ENCODE measurements around the gene EPHB2. TPM values are rescaled to one million over a fixed set of nuclear protein-coding genes. Genes with fewer than 3 reads are reported as not detected.

Gene EPHB2
- total RNA-seq, 1 experiment from 2014 or later = 18.5 TPM

DNA sequence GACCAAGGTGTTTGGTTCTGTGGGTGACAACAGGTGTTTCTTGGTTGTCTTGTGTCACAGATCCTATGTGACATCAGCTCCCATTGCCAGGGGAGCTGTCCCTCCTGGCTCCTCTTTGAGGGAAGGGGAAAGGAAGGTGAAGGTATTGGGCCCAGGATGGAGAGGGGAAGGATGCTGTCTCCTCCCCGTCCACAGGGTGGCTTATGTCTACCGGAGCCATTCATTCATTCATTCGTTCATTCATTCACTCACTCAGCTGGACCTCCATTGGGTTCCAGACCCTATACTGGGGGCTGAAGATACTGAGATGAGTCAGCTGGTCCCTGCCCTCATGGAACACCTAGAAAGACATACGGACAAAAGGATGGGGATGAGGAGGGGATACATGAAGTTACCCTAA, 38.9 kb downstream of the EPHB2 start:
- Mint-ChIP-seq H3K4me3 (no peak overlapping the region), H3K9me3 (no peaks in the 10 kb centered on the region), H3K4me1 (0 out of 2 replicates have a peak, but pooled peaks cover 4% of the 10 kb centered on the region), H3K27me3 (ENCODE audit: low read depth) (no peaks in the 10 kb centered on the region), H3K27ac (no peak overlapping the region), H3K36me3 (no peaks in the 10 kb centered on the region)
- no peak for TF ChIP-seq EMX1 (CRISPR knock-in tag; IDR thresholded peaks at IDR 0.05)
- DNase-seq (ENCODE audit: low spot score) (no peak), ATAC-seq (peak; percentile 29; the same call in 1 of the 2 replicates)
- ChIA-PET CTCF (interaction anchor here (1.0 to 3.6 kb wide), 4 partner anchors 18 to 113 kb away, joined by 4 to 24 read pairs (median 10); no protein-coding TSS in a partner anchor), POLR2A (no interaction called here)

- no peak overlapping the region for H3K27ac Mint-ChIP-seq
- ATAC-seq (no peak), DNase-seq (ENCODE audit: low spot score) (no peak)
- no peaks in the 10 kb centered on the region for H3K27me3 Mint-ChIP-seq (ENCODE audit: low read depth)
- TF ChIP-seq ATF3 (CRISPR knock-in tag; conservative IDR thresholded peaks at IDR 0.05) = no peak
- ChIA-PET POLR2A (no interaction called here), CTCF (interaction anchor here (0.8 to 3.6 kb wide), 5 partner anchors 19 to 112 kb away, joined by 3 to 24 read pairs (median 4); no protein-coding TSS in a partner anchor)
- no peaks in the 10 kb centered on the region for H3K36me3 Mint-ChIP-seq
- no peak overlapping the region for H3K4me3 Mint-ChIP-seq
- no peaks in the 10 kb centered on the region for H3K9me3 Mint-ChIP-seq
- H3K4me1 Mint-ChIP-seq = 0 out of 2 replicates have a peak, but pooled peaks cover 4% of the 10 kb centered on the region
Observed at GRCh38 chr1:22749919-22750684, 39.5 kb downstream of the EPHB2 start.

DNA sequence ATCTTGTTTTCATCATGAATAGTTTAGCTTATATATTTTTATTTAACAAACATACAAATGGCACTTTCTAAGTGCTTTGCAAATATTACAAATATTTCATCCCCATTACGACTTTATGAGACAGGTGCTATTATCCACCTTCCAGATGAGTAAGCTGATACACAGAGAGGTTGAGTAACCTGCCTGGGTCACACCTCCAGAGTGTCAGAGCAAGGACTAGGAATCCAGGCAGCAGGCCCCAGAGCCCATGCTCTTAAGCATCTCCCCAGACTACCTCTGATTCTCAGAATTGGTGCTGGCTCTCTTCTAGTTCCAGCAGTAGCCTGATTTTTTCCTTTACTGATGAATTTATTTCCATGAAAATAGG, 40.0 kb downstream of the EPHB2 start:
- no peak for DNase-seq (ENCODE audit: low spot score)
- Mint-ChIP-seq H3K4me3 (no peak overlapping the region), H3K36me3 (no peaks in the 10 kb centered on the region), H3K27me3 (ENCODE audit: low read depth) (no peaks in the 10 kb centered on the region), H3K27ac (no peak overlapping the region), H3K9me3 (no peaks in the 10 kb centered on the region), H3K4me1 (0 out of 2 replicates have a peak, but pooled peaks cover 4% of the 10 kb centered on the region)
- CTCF ChIA-PET = interaction anchor here (0.6 to 3.6 kb wide), 7 partner anchors 9 to 296 kb away, joined by 3 to 24 read pairs (median 4); no protein-coding TSS in a partner anchor
- ATAC-seq = no peak
- POLR2A ChIA-PET = no interaction called here
- TF ChIP-seq ZNF121 (CRISPR knock-in tag; IDR thresholded peaks at IDR 0.05) (no peak), RORB (CRISPR knock-in tag; IDR thresholded peaks at IDR 0.05) (no peak), CREB1 (CRISPR knock-in tag; IDR thresholded peaks at IDR 0.05) (no peak), IRF2 (CRISPR knock-in tag; IDR thresholded peaks at IDR 0.05; ENCODE audit: borderline replicate concordance, low read depth) (no peak), MXD4 (CRISPR knock-in tag; IDR thresholded peaks at IDR 0.05; ENCODE audit: borderline replicate concordance) (no peak), ZNF416 (CRISPR knock-in tag; IDR thresholded peaks at IDR 0.05) (no peak), NR2C2 (CRISPR knock-in tag; IDR thresholded peaks at IDR 0.05) (no peak), GABPB1 (CRISPR knock-in tag; IDR thresholded peaks at IDR 0.05) (no peak), FOXJ3 (CRISPR knock-in tag; IDR thresholded peaks at IDR 0.05; ENCODE audit: borderline replicate concordance) (no peak), TCF7 (CRISPR knock-in tag; IDR thresholded peaks at IDR 0.05; ENCODE audit: low read depth) (no peak), USF2 (CRISPR knock-in tag; IDR thresholded peaks at IDR 0.05) (no peak), SMAD4 (CRISPR knock-in tag; IDR thresholded peaks at IDR 0.05) (no peak), TEAD4 (CRISPR knock-in tag; IDR thresholded peaks at IDR 0.05) (no peak), NR1H2 (CRISPR knock-in tag; IDR thresholded peaks at IDR 0.05) (no peak), SP1 (CRISPR knock-in tag; conservative IDR thresholded peaks at IDR 0.05) (no peak)
- TF ChIP-seq, protein P1, sequence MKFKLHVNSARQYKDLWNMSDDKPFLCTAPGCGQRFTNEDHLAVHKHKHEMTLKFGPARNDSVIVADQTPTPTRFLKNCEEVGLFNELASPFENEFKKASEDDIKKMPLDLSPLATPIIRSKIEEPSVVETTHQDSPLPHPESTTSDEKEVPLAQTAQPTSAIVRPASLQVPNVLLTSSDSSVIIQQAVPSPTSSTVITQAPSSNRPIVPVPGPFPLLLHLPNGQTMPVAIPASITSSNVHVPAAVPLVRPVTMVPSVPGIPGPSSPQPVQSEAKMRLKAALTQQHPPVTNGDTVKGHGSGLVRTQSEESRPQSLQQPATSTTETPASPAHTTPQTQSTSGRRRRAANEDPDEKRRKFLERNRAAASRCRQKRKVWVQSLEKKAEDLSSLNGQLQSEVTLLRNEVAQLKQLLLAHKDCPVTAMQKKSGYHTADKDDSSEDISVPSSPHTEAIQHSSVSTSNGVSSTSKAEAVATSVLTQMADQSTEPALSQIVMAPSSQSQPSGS (CRISPR knock-in tag; IDR thresholded peaks at IDR 0.05; ENCODE audit: borderline replicate concordance, low read depth) = no peak
- TF ChIP-seq, protein P2, sequence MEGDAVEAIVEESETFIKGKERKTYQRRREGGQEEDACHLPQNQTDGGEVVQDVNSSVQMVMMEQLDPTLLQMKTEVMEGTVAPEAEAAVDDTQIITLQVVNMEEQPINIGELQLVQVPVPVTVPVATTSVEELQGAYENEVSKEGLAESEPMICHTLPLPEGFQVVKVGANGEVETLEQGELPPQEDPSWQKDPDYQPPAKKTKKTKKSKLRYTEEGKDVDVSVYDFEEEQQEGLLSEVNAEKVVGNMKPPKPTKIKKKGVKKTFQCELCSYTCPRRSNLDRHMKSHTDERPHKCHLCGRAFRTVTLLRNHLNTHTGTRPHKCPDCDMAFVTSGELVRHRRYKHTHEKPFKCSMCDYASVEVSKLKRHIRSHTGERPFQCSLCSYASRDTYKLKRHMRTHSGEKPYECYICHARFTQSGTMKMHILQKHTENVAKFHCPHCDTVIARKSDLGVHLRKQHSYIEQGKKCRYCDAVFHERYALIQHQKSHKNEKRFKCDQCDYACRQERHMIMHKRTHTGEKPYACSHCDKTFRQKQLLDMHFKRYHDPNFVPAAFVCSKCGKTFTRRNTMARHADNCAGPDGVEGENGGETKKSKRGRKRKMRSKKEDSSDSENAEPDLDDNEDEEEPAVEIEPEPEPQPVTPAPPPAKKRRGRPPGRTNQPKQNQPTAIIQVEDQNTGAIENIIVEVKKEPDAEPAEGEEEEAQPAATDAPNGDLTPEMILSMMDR (IDR thresholded peaks at IDR 0.05) = no peak
- TF ChIP-seq, protein P3, sequence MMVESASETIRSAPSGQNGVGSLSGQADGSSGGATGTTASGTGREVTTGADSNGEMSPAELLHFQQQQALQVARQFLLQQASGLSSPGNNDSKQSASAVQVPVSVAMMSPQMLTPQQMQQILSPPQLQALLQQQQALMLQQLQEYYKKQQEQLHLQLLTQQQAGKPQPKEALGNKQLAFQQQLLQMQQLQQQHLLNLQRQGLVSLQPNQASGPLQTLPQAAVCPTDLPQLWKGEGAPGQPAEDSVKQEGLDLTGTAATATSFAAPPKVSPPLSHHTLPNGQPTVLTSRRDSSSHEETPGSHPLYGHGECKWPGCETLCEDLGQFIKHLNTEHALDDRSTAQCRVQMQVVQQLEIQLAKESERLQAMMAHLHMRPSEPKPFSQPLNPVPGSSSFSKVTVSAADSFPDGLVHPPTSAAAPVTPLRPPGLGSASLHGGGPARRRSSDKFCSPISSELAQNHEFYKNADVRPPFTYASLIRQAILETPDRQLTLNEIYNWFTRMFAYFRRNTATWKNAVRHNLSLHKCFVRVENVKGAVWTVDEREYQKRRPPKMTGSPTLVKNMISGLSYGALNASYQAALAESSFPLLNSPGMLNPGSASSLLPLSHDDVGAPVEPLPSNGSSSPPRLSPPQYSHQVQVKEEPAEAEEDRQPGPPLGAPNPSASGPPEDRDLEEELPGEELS (CRISPR knock-in tag; IDR thresholded peaks at IDR 0.05) = no peak
- TF ChIP-seq, protein P4, sequence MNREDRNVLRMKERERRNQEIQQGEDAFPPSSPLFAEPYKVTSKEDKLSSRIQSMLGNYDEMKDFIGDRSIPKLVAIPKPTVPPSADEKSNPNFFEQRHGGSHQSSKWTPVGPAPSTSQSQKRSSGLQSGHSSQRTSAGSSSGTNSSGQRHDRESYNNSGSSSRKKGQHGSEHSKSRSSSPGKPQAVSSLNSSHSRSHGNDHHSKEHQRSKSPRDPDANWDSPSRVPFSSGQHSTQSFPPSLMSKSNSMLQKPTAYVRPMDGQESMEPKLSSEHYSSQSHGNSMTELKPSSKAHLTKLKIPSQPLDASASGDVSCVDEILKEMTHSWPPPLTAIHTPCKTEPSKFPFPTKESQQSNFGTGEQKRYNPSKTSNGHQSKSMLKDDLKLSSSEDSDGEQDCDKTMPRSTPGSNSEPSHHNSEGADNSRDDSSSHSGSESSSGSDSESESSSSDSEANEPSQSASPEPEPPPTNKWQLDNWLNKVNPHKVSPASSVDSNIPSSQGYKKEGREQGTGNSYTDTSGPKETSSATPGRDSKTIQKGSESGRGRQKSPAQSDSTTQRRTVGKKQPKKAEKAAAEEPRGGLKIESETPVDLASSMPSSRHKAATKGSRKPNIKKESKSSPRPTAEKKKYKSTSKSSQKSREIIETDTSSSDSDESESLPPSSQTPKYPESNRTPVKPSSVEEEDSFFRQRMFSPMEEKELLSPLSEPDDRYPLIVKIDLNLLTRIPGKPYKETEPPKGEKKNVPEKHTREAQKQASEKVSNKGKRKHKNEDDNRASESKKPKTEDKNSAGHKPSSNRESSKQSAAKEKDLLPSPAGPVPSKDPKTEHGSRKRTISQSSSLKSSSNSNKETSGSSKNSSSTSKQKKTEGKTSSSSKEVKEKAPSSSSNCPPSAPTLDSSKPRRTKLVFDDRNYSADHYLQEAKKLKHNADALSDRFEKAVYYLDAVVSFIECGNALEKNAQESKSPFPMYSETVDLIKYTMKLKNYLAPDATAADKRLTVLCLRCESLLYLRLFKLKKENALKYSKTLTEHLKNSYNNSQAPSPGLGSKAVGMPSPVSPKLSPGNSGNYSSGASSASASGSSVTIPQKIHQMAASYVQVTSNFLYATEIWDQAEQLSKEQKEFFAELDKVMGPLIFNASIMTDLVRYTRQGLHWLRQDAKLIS (CRISPR knock-in tag; IDR thresholded peaks at IDR 0.05; ENCODE audit: borderline replicate concordance) = no peak
